Measurements from ENCODE around the gene MTA1. TPM values are rescaled to one million over a fixed set of nuclear protein-coding genes. Genes with fewer than 3 reads are reported as not detected.

Gene MTA1
- polyA plus RNA-seq, 4 donors, result 28.4 to 98.9 (median 51.9) TPM

DNA sequence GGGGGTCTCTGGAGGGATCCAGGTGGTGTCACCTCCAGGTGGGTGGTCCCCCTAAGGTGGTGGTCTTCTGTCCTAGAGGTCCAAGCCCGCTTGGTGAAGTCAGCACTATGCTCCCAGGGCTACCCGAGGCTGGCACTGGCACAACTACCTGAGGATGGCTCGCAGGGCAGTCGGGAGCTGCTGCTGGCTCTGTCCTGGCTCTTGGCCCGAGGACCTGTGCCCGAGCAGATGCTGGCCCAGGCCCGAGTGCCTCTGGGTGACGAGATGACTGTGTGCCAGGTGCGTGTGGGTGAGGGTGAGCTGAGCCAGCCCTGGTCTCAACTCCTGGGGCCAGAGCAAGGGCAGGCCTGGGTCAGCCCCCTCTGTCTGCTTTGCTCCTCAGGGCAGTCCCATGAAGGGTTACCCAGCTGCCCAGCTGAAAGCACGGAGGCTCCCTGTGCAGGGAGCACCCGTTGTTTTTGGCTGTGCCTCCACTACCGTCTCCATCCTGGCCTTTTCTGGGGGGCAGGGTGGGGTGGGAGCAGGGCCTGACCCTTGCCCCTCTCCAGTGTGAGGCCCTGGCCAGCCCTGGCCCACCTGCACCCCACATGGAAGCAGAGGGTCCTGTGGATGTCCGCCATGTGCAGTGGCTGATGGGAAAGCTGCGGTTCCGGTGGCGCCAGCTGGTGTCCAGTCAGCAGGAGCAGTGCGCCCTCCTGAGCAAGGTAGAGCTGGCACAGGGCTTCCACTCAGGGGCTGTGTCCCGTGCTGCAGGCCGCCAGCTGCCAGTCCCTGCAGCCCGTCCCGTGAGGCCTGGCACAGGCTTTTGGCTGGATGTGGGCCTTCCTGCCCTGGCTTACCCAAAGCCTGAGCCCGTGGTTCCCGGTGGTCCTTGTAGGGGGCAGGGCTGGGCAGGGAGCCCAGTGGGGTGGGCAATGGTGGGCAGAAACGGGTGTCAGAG is 72.7 kb downstream of the MTA1 start:
- Histone ChIP-seq H3K27ac (ENCODE audit: low read depth in 1 of 3, low read length in 2 of 3) (no peak overlapping the region), H3K27me3 (ENCODE audit: control insufficient read depth in 3 of 3, insufficient read depth in 3 of 3, low read length in 3 of 3) (no peaks in the 10 kb centered on the region), H3K36me3 (ENCODE audit: control insufficient read depth in 3 of 3, insufficient read depth in 2 of 3, low read depth in 1 of 3, low read length in 3 of 3) (peaks cover 0 to 9% (median 0%) of the 10 kb centered on the region in 3 donors), H3K4me1 (ENCODE audit: control insufficient read depth in 3 of 3, insufficient read depth in 2 of 3, low read depth in 1 of 3, low read length in 2 of 3) (peaks cover 0 to 14% (median 0%) of the 10 kb centered on the region in 3 donors), H3K4me3 (ENCODE audit: low read depth in 1 of 3, low read length in 3 of 3) (no peak overlapping the region), H3K9me3 (ENCODE audit: control insufficient read depth in 2 of 2, insufficient read depth in 1 of 2, low read depth in 1 of 2, low read length in 1 of 2) (no peaks in the 10 kb centered on the region)
- peak in 1 of 2 donors; percentile 14 for DNase-seq
- no peak for FAIRE-seq
- WGBS, 3 donors, result 83 to 89% (median 85%) methylated on average over 23 to 24 of the region's 24 CpGs

DNA sequence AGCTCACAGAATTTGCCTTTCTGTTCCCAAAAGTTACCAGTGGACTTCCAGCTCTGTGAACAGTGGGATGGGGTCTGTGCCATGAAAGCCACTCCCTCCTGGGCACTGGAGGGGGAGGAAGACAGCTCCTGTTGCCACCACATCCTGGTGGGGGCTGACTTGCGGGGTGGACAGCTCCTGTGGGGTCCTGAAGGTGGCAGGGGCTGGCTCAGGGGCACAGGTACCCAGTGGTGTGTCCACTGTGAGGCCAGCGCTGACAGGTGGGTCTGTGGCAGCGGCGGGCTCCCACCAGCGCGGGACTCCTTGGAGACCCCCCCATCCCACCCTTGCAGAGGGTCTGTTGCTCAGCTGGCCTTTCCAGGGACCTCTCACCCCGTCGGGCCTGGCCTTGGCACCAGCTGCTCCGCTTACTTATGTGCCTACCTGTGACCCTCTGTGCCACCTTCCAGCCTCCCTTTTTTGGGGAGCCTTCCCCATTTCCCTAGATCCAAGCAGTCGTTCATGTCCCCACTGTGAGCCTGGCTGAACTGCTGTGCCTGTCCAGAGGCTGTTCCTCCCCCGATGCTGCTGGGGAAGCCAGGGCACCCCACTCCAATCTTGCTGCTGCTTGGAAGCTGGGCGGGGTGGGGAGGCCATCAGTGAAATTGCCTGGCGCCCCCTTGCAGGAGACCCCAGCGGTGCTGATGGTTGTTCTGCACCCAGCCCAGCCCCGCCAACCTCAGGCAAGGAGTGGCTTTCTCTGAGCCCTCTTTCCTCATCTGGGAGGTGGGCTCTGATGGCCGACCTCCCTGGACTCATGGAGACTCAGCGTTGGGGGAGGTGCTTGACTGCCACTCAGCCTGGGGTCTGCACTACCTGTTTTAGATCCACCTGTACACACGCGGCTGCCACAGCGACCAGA is 73.6 kb downstream of the MTA1 start:
- H3K4me1 ChIP-seq (ENCODE audit: control insufficient read depth in 3 of 3, insufficient read depth in 2 of 3, low read depth in 1 of 3, low read length in 2 of 3), result peaks cover 0 to 8% (median 0%) of the 10 kb centered on the region in 3 donors
- no peak overlapping the region for H3K27ac ChIP-seq (ENCODE audit: low read depth in 1 of 3, low read length in 2 of 3)
- H3K4me3 ChIP-seq (ENCODE audit: low read depth in 1 of 3, low read length in 3 of 3), result no peak overlapping the region
- H3K9me3 ChIP-seq (ENCODE audit: control insufficient read depth in 2 of 2, insufficient read depth in 1 of 2, low read depth in 1 of 2, low read length in 1 of 2), result no peaks in the 10 kb centered on the region
- FAIRE-seq (no peak), DNase-seq (no peak)
- peaks cover 0 to 10% (median 2%) of the 10 kb centered on the region in 3 donors for H3K36me3 ChIP-seq (ENCODE audit: control insufficient read depth in 3 of 3, insufficient read depth in 2 of 3, low read depth in 1 of 3, low read length in 3 of 3)
- WGBS, 3 donors, result 86 to 91% (median 90%) methylated on average over 15 to 20 of the region's 20 CpGs
- no peaks in the 10 kb centered on the region for H3K27me3 ChIP-seq (ENCODE audit: control insufficient read depth in 3 of 3, insufficient read depth in 3 of 3, low read length in 3 of 3)

GRCh38 chr14:105493921-105494605 is 74.4 kb downstream of the MTA1 start:
- 90 to 93% (median 92%) methylated on average over 10 to 16 of the region's 16 CpGs for WGBS, 3 donors
- no peak for FAIRE-seq

DNA sequence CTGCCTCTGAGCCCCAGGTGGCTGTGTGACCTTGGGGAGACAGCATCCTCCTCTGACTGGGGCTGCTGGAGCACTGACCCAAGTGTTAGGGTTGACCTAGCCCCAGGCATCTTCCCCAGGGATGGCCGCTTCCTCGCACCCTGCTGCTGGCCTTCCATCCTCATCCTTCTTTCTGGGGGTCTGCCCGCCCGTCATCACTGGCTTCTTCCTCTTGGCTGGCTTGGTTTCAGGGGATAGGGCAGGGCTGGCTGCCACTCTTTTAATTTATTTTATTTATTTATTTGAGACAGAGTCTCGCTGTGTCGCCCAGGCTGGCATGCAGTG is 74.9 kb downstream of the MTA1 start:
- peaks cover 0 to 14% (median 2%) of the 10 kb centered on the region in 3 donors for H3K36me3 ChIP-seq (ENCODE audit: control insufficient read depth in 3 of 3, insufficient read depth in 2 of 3, low read depth in 1 of 3, low read length in 3 of 3)
- no peak overlapping the region for H3K27ac ChIP-seq (ENCODE audit: low read depth in 1 of 3, low read length in 2 of 3)
- DNase-seq, result no peak
- no peaks in the 10 kb centered on the region for H3K9me3 ChIP-seq (ENCODE audit: control insufficient read depth in 2 of 2, insufficient read depth in 1 of 2, low read depth in 1 of 2, low read length in 1 of 2)
- no peaks in the 10 kb centered on the region for H3K27me3 ChIP-seq (ENCODE audit: control insufficient read depth in 3 of 3, insufficient read depth in 3 of 3, low read length in 3 of 3)
- WGBS, 3 donors, result 95 to 98% (median 97%) methylated on average over 6 of the region's 6 CpGs
- FAIRE-seq, result no peak
- no peaks in the 10 kb centered on the region for H3K4me1 ChIP-seq (ENCODE audit: control insufficient read depth in 3 of 3, insufficient read depth in 2 of 3, low read depth in 1 of 3, low read length in 2 of 3)
- no peak overlapping the region for H3K4me3 ChIP-seq (ENCODE audit: low read depth in 1 of 3, low read length in 3 of 3)

More at GRCh38 chr14:105493921-105494605, 74.4 kb downstream of the MTA1 start:
- Histone ChIP-seq H3K4me3 (ENCODE audit: low read depth in 1 of 3, low read length in 3 of 3) (no peak overlapping the region), H3K9me3 (ENCODE audit: control insufficient read depth in 2 of 2, insufficient read depth in 1 of 2, low read depth in 1 of 2, low read length in 1 of 2) (no peaks in the 10 kb centered on the region), H3K27me3 (ENCODE audit: control insufficient read depth in 3 of 3, insufficient read depth in 3 of 3, low read length in 3 of 3) (no peaks in the 10 kb centered on the region), H3K4me1 (ENCODE audit: control insufficient read depth in 3 of 3, insufficient read depth in 2 of 3, low read depth in 1 of 3, low read length in 2 of 3) (peaks cover 0 to 5% (median 0%) of the 10 kb centered on the region in 3 donors), H3K36me3 (ENCODE audit: control insufficient read depth in 3 of 3, insufficient read depth in 2 of 3, low read depth in 1 of 3, low read length in 3 of 3) (peaks cover 0 to 14% (median 2%) of the 10 kb centered on the region in 3 donors), H3K27ac (ENCODE audit: low read depth in 1 of 3, low read length in 2 of 3) (no peak overlapping the region)
- DNase-seq, result no peak

- WGBS, 3 donors, result 83 to 89% (median 87%) methylated on average over 18 of the region's 18 CpGs
- FAIRE-seq, result no peak
- Histone ChIP-seq H3K4me3 (ENCODE audit: low read depth in 1 of 3, low read length in 3 of 3) (no peak overlapping the region), H3K27me3 (ENCODE audit: control insufficient read depth in 3 of 3, insufficient read depth in 3 of 3, low read length in 3 of 3) (no peaks in the 10 kb centered on the region), H3K4me1 (ENCODE audit: control insufficient read depth in 3 of 3, insufficient read depth in 2 of 3, low read depth in 1 of 3, low read length in 2 of 3) (no peaks in the 10 kb centered on the region), H3K9me3 (ENCODE audit: control insufficient read depth in 2 of 2, insufficient read depth in 1 of 2, low read depth in 1 of 2, low read length in 1 of 2) (no peaks in the 10 kb centered on the region), H3K36me3 (ENCODE audit: control insufficient read depth in 3 of 3, insufficient read depth in 2 of 3, low read depth in 1 of 3, low read length in 3 of 3) (peaks cover 0 to 17% (median 2%) of the 10 kb centered on the region in 3 donors), H3K27ac (ENCODE audit: low read depth in 1 of 3, low read length in 2 of 3) (no peak overlapping the region)
- no peak for DNase-seq
Measured at GRCh38 chr14:105495101-105495989, 75.7 kb downstream of the MTA1 start.

DNA sequence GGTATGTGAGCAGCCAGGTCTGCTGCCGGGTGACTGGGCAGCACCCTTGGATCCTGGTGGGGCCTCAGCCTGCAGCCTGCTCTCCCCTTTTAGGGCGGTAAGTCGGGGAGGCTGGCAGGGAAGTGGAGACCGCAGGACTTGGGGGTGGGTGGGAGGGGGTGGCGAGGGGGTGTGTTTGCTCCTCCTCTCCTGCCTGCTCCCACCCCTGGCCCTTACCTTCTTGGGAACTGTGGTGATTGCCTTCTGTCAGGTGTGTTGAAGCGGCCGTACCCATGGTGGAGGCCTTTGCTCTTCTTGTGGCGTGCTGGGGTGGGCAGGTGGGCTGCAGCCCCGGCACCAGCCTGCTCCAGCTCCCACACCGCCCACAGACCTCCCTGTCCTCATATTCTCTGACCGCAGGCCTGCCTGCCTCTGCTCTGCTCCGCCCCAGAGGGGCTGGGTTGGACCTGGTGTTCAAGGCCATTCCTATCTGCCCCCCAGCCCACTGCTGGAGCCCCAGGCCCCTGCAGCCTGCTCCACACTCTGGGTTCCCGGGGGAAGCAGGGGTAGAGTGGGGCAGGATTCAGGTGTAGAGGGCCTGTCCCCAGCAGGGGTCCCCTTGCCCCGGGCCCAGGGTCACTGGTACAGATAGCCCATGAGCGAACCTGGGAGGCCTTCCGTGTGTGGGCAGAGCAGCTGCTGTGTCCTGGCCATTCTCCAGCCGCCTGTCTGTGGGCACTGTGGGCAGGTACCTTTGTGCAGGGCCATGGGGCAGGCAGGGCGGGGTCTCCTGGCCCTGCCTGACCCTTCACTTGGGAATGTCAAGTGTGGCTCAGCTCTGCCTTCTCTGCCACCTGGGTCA is 76.6 kb downstream of the MTA1 start:
- Histone ChIP-seq H3K4me3 (ENCODE audit: low read depth in 1 of 3, low read length in 3 of 3) (no peak overlapping the region), H3K27me3 (ENCODE audit: control insufficient read depth in 3 of 3, insufficient read depth in 3 of 3, low read length in 3 of 3) (no peaks in the 10 kb centered on the region), H3K4me1 (ENCODE audit: control insufficient read depth in 3 of 3, insufficient read depth in 2 of 3, low read depth in 1 of 3, low read length in 2 of 3) (no peaks in the 10 kb centered on the region), H3K36me3 (ENCODE audit: control insufficient read depth in 3 of 3, insufficient read depth in 2 of 3, low read depth in 1 of 3, low read length in 3 of 3) (peaks cover 0 to 17% (median 2%) of the 10 kb centered on the region in 3 donors), H3K9me3 (ENCODE audit: control insufficient read depth in 2 of 2, insufficient read depth in 1 of 2, low read depth in 1 of 2, low read length in 1 of 2) (no peaks in the 10 kb centered on the region), H3K27ac (ENCODE audit: low read depth in 1 of 3, low read length in 2 of 3) (no peak overlapping the region)
- no peak for FAIRE-seq
- WGBS, 3 donors, result 80 to 90% (median 84%) methylated on average over 17 to 18 of the region's 18 CpGs
- DNase-seq, result no peak
